HK-2 (cell line): Measurements from ENCODE around the gene SLC17A7.

Experiments
- DNase-seq: peaks from one replicate; pipeline ENCODE4 v3.0.0-alpha.2; 2018; ENCODE audit not compliant: unreplicated experiment

The SLC17A7 gene

GRCh38 chr19:49408816-49409440 lies 32.4 kb downstream of the SLC17A7 start:
- DNase-seq = peak; percentile 71

- DNase-seq = no peak
Measured at GRCh38 chr19:49407482-49408015, 33.8 kb downstream of the SLC17A7 start.

GRCh38 chr19:49407079-49407478 lies 34.2 kb downstream of the SLC17A7 start:
- no peak for DNase-seq

GRCh38 chr19:49403404-49404187 lies 37.7 kb downstream of the SLC17A7 start:
- DNase-seq = no peak

- no peak for DNase-seq
Measured at GRCh38 chr19:49400029-49400428, 41.3 kb downstream of the SLC17A7 start.

GRCh38 chr19:49398931-49399330 lies 42.4 kb downstream of the SLC17A7 start:
- no peak for DNase-seq

- no peak for DNase-seq
Measured at GRCh38 chr19:49398001-49398615, 43.2 kb downstream of the SLC17A7 start.

GRCh38 chr19:49396738-49397505 lies 44.4 kb downstream of the SLC17A7 start:
- DNase-seq = no peak

GRCh38 chr19:49395581-49396407 lies 45.5 kb downstream of the SLC17A7 start:
- no peak for DNase-seq

- DNase-seq = no peak
Measured at GRCh38 chr19:49393881-49394280, 47.4 kb downstream of the SLC17A7 start.

GRCh38 chr19:49391581-49392399 lies 49.5 kb downstream of the SLC17A7 start:
- peak; percentile 72 for DNase-seq

GRCh38 chr19:49390929-49391359 lies 50.4 kb downstream of the SLC17A7 start:
- DNase-seq = no peak

GRCh38 chr19:49390131-49390928 lies 51.0 kb downstream of the SLC17A7 start:
- no peak for DNase-seq

GRCh38 chr19:49389406-49389805 lies 51.9 kb downstream of the SLC17A7 start:
- no peak for DNase-seq

GRCh38 chr19:49387936-49388372 lies 53.4 kb downstream of the SLC17A7 start, which contains the start of gene KASH5:
TSS of gene KASH5 (plus strand) at chr19:49388249. CDS start at chr19:49390884, 2,635 bp downstream.
- DNase-seq = no peak

GRCh38 chr19:49383599-49383998 lies 57.7 kb downstream of the SLC17A7 start:
- DNase-seq = no peak

- DNase-seq = no peak
Measured at GRCh38 chr19:49382639-49383038, 58.7 kb downstream of the SLC17A7 start.

- DNase-seq = no peak
Measured at GRCh38 chr19:49380391-49380790, 60.9 kb downstream of the SLC17A7 start.
